H1 (cell line): Measurements from ENCODE around the gene SLC19A1. TPM values are rescaled to one million over a fixed set of nuclear protein-coding genes. Genes with fewer than 3 reads are reported as not detected.
A peak's percentile ranks its signal among the peaks of the same experiment; 100 is the strongest.

Experiments
- CTCF ChIA-PET: fragments of 300-600 bp; sonication (Branson Sonifier 250); formaldehyde crosslinking; loops from one replicate; lab custom pipeline; 2021; ENCODE audit not compliant: partially characterized antibody; lab: Charles Lee
- POLR2A ChIA-PET: fragments of 300-600 bp; sonication (Branson Sonifier 250); formaldehyde crosslinking; loops from one replicate; lab custom pipeline; 2021; ENCODE audit warnings: inconsistent platforms; ENCODE audit not compliant: partially characterized antibody; lab: Charles Lee
- DNase-seq, 2 experiments: peaks; one replicate each; pipeline versions ENCODE4 v3.0.0 to v3.0.0-alpha.2; 2010 to 2022; ENCODE audit warnings: low spot score in 2 of 2, low read depth in 1 of 2, mixed read lengths in 1 of 2
- FAIRE-seq: peaks from 2 replicates; lab custom pipeline; 2011; peaks lifted over from hg19 to GRCh38; lab: Jason Lieb, UNC
- H2AFZ ChIP-seq: 2 replicates; pipeline ENCODE4 v1.8.1; 2012; ENCODE audit warnings: low read length, inconsistent platforms
- H2AK5ac ChIP-seq: 2 replicates; pipeline ENCODE4 v1.6.1; 2013; ENCODE audit warnings: low read depth, low read length
- H2BK120ac ChIP-seq: replicated peaks from 2 replicates; pipeline ENCODE3; 2013; ENCODE audit warnings: low read depth, low read length, inconsistent platforms
- H2BK12ac ChIP-seq: 2 replicates; pipeline ENCODE4 v1.6.1; 2013; ENCODE audit warnings: low read depth, low read length
- H2BK15ac ChIP-seq: 2 replicates; pipeline ENCODE4 v1.6.1; 2013; ENCODE audit warnings: low read length
- H2BK20ac ChIP-seq: 2 replicates; pipeline ENCODE4 v1.6.1; 2013; ENCODE audit warnings: low read length
- H2BK5ac ChIP-seq: 2 replicates; pipeline ENCODE4 v1.6.1; 2013; ENCODE audit warnings: low read depth, low read length
- H3K14ac ChIP-seq: 2 replicates; pipeline ENCODE4 v1.6.1; 2013; ENCODE audit warnings: inconsistent platforms; ENCODE audit not compliant: insufficient read length
- H3K18ac ChIP-seq: 2 replicates; pipeline ENCODE4 v1.6.1; 2013; ENCODE audit warnings: low read length; ENCODE audit errors: extremely low read depth
- H3K23ac ChIP-seq: 2 replicates; pipeline ENCODE4 v1.6.1; 2013; ENCODE audit warnings: inconsistent platforms; ENCODE audit not compliant: insufficient read length
- H3K23me2 ChIP-seq: 2 replicates; pipeline ENCODE4 v1.6.1; 2013; ENCODE audit warnings: low read depth, low read length
- H3K27ac ChIP-seq: 2 replicates; pipeline ENCODE4 v1.6.1; 2011; ENCODE audit warnings: low read depth, low read length, inconsistent platforms
- H3K27me3 ChIP-seq, 4 experiments: replicated peaks in 1 of 4; 1 replicate in 1 of 4; 2 replicates in 3 of 4; pipeline versions ENCODE4 v1.6.1 to v1.8.1; 2011 to 2013; ENCODE audit warnings: low read length in 3 of 4, mild to moderate bottlenecking in 3 of 4, inconsistent platforms in 2 of 4, mixed read lengths in 2 of 4, moderate library complexity in 1 of 4; ENCODE audit not compliant: control insufficient read depth in 3 of 4, insufficient read depth in 3 of 4; ENCODE audit errors: extremely low read depth in 1 of 4
- H3K36me3 ChIP-seq, 4 experiments: 2 replicates each; pipeline versions ENCODE4 v1.6.1 to v1.8.1; 2011 to 2013; ENCODE audit warnings: mild to moderate bottlenecking in 4 of 4, low read length in 3 of 4, moderate library complexity in 2 of 4, control low read depth in 1 of 4, inconsistent platforms in 1 of 4; ENCODE audit not compliant: insufficient read depth in 4 of 4, control insufficient read depth in 2 of 4
- H3K4ac ChIP-seq: replicated peaks from 2 replicates; pipeline ENCODE3; 2013; ENCODE audit warnings: low read length, low read depth, mixed read lengths, inconsistent platforms; ENCODE audit not compliant: insufficient read length
- H3K4me1 ChIP-seq, 4 experiments: replicated peaks in 1 of 4; 1 replicate in 1 of 4; 2 replicates in 3 of 4; pipeline versions ENCODE4 v1.6.1 to v1.8.1; 2011 to 2013; ENCODE audit warnings: low read length in 3 of 4, inconsistent platforms in 2 of 4, mixed read lengths in 1 of 4; ENCODE audit not compliant: insufficient read depth in 4 of 4, control insufficient read depth in 3 of 4
- H3K4me2 ChIP-seq, 2 experiments: 2 replicates each; pipeline versions ENCODE4 v1.6.1 to v1.8.1; 2011 to 2013; ENCODE audit warnings: low read depth in 2 of 2, low read length in 2 of 2, control low read depth in 1 of 2, inconsistent platforms in 1 of 2, mild to moderate bottlenecking in 1 of 2; ENCODE audit not compliant: insufficient read depth in 1 of 2
- H3K4me3 ChIP-seq, 4 experiments: fragments of 200-600, 300-600 bp in 1 of 4; sonication (generic), shearing (Covaris generic), sonication (Bioruptor Twin) in 1 of 4; 2 replicates each; pipeline versions ENCODE4 v1.5.1 to v1.8.1; 2011 to 2016; ENCODE audit warnings: low read length in 4 of 4, low read depth in 3 of 4, control low read depth in 2 of 4, inconsistent platforms in 2 of 4, mild to moderate bottlenecking in 2 of 4, mixed read lengths in 1 of 4, moderate library complexity in 1 of 4; ENCODE audit not compliant: insufficient read depth in 2 of 4; ENCODE audit errors: extremely low read depth in 1 of 4
- H3K56ac ChIP-seq: replicated peaks from 2 replicates; pipeline ENCODE3; 2013; ENCODE audit warnings: low read depth, mild to moderate bottlenecking, mixed read lengths, low read length, inconsistent platforms; ENCODE audit not compliant: insufficient read length
- H3K79me1 ChIP-seq: 2 replicates; pipeline ENCODE4 v1.6.1; 2013; ENCODE audit warnings: low read depth, low read length, control low read depth
- H3K79me2 ChIP-seq, 2 experiments: 2 replicates each; pipeline versions ENCODE4 v1.6.1 to v1.8.1; 2012 to 2013; ENCODE audit warnings: low read length in 2 of 2, mild to moderate bottlenecking in 2 of 2, inconsistent platforms in 1 of 2; ENCODE audit not compliant: insufficient read depth in 2 of 2, control insufficient read depth in 1 of 2
- H3K9ac ChIP-seq, 4 experiments: replicated peaks in 1 of 4; 1 replicate in 1 of 4; 2 replicates in 3 of 4; pipeline versions ENCODE4 v1.6.1 to v1.8.1; 2011 to 2013; ENCODE audit warnings: low read depth in 3 of 4, low read length in 3 of 4, control low read depth in 2 of 4, mild to moderate bottlenecking in 2 of 4, moderate library complexity in 2 of 4, inconsistent platforms in 1 of 4; ENCODE audit errors: extremely low read depth in 1 of 4
- H3K9me3 ChIP-seq, 2 experiments: 2 replicates each; pipeline versions ENCODE4 v1.6.1 to v1.8.1; 2012 to 2013; ENCODE audit warnings: mild to moderate bottlenecking in 2 of 2, moderate library complexity in 2 of 2, control low read depth in 1 of 2, inconsistent platforms in 1 of 2, low read depth in 1 of 2, low read length in 1 of 2, mixed read lengths in 1 of 2; ENCODE audit not compliant: insufficient read depth in 2 of 2
- H4K20me1 ChIP-seq, 2 experiments: replicated peaks in 1 of 2; 2 replicates each; pipeline versions ENCODE3 to v1.8.1; 2011 to 2013; ENCODE audit warnings: inconsistent platforms in 2 of 2, low read length in 2 of 2, mild to moderate bottlenecking in 1 of 2; ENCODE audit not compliant: insufficient read depth in 2 of 2, control insufficient read depth in 1 of 2
- H4K5ac ChIP-seq: 2 replicates; pipeline ENCODE4 v1.6.1; 2013; ENCODE audit warnings: low read length, low read depth, mixed read lengths, inconsistent platforms; ENCODE audit not compliant: insufficient read length
- H4K8ac ChIP-seq: 2 replicates; pipeline ENCODE4 v1.8.0; 2013; ENCODE audit warnings: mild to moderate bottlenecking, moderate library complexity, low read length, inconsistent platforms; ENCODE audit not compliant: insufficient read depth; ENCODE audit errors: extremely low read depth
- H4K91ac ChIP-seq: replicated peaks from 2 replicates; pipeline ENCODE3; 2013; ENCODE audit warnings: low read length, mixed read lengths, inconsistent platforms; ENCODE audit not compliant: insufficient read length
- BRCA1 ChIP-seq: IDR thresholded peaks from 2 replicates; pipeline ENCODE4 v1.6.1; 2012; ENCODE audit warnings: low read depth, low read length, improper control_type of control experiment
- CEBPB ChIP-seq: IDR thresholded peaks from 2 replicates; pipeline ENCODE4 v1.6.1; 2012; ENCODE audit warnings: low read depth, low read length
- CREB1 ChIP-seq: IDR thresholded peaks from 2 replicates; pipeline ENCODE4 v1.6.1; 2012; ENCODE audit warnings: inconsistent platforms
- KDM1A ChIP-seq: fragments of 200-600, 300-600 bp; sonication (generic); IDR thresholded peaks from 2 replicates; pipeline ENCODE4 v1.7.1; 2016; ENCODE audit warnings: mild to moderate bottlenecking, low read length, borderline replicate concordance
- MAX ChIP-seq: IDR thresholded peaks from 2 replicates; pipeline ENCODE4 v1.6.1; 2012; ENCODE audit warnings: inconsistent platforms
- PHF8 ChIP-seq: fragments of 200-600 bp; sonication (generic); conservative IDR thresholded peaks from 2 replicates; pipeline ENCODE4 v1.7.1; 2012; ENCODE audit warnings: low read depth, mild to moderate bottlenecking, inconsistent platforms, low read length, moderate library complexity
- POLR2A ChIP-seq, 2 experiments: IDR thresholded peaks; 1 replicate in 1 of 2; 2 replicates in 1 of 2; pipeline ENCODE4 v1.6.1; 2011; ENCODE audit warnings: low read depth in 2 of 2, low read length in 2 of 2, mild to moderate bottlenecking in 2 of 2; ENCODE audit errors: control extremely low read depth in 1 of 2
- RBBP5 ChIP-seq: IDR thresholded peaks from 2 replicates; pipeline ENCODE4 v1.7.1; 2012; ENCODE audit warnings: low read depth, mild to moderate bottlenecking, inconsistent platforms, low read length, moderate library complexity, borderline replicate concordance
- SIRT6 ChIP-seq: IDR thresholded peaks from one replicate; pipeline ENCODE4 v1.7.1; 2012; ENCODE audit warnings: low read length, inconsistent platforms
- SP2 ChIP-seq: IDR thresholded peaks from 2 replicates; pipeline ENCODE4 v1.6.1; 2012; ENCODE audit warnings: mild to moderate bottlenecking, low read length, inconsistent platforms
- SRF ChIP-seq: IDR thresholded peaks from 2 replicates; pipeline ENCODE4 v1.6.1; 2011; ENCODE audit warnings: mild to moderate bottlenecking, low read depth, low read length, moderate library complexity
- TBP ChIP-seq: IDR thresholded peaks from 2 replicates; pipeline ENCODE4 v1.6.1; 2011; ENCODE audit warnings: low read depth, low read length, improper control_type of control experiment
- TEAD4 ChIP-seq: IDR thresholded peaks from 2 replicates; pipeline ENCODE4 v1.6.1; 2012; ENCODE audit warnings: low read depth, low read length, inconsistent platforms, mixed read lengths
- YY1 ChIP-seq: IDR thresholded peaks from 2 replicates; pipeline ENCODE4 v1.6.1; 2011; ENCODE audit warnings: low read depth, mild to moderate bottlenecking, low read length
- WGBS, 2 experiments: shearing (Covaris generic) in 1 of 2; methylation state at CpG; one replicate each; pipeline versions ENCODE4 v1.1.6 to v1.1.7; 2013 to 2015; ENCODE audit warnings: low lambda C conversion rate in 2 of 2, mixed read lengths in 2 of 2, inconsistent platforms in 1 of 2, low coverage in 1 of 2, missing lambda C conversion rate in 1 of 2; ENCODE audit not compliant: insufficient replicate concordance in 2 of 2, insufficient coverage in 1 of 2, insufficient read length in 1 of 2; ENCODE audit errors: extremely low coverage in 1 of 2, missing lambda C conversion rate in 1 of 2; 5-methylcytosine and 5-hydroxymethylcytosine counted together
- polyA plus RNA-seq, 7 experiments: library from polyadenylated mRNA; depleted of rRNA in 3 of 7; stranded (reverse) in 5 of 7; unstranded in 2 of 7; fragments of >200 nt in 5 of 7; fragments of 200-250 nt in 2 of 7; gene quantifications; 1 replicate in 5 of 7; 2 replicates in 1 of 7; 4 replicates in 1 of 7; pipeline versions ENCODE4 v1.2.1 to v1.2.3, GENCODE V29; 2011 to 2013; ENCODE audit warnings: missing spikeins in 2 of 7, mixed read lengths in 2 of 7
- total RNA-seq: library from RNA; stranded (reverse); fragmentation: NEBNext Ultra II Directional; extraction: Animal tissue kit (Norgen Biotek cat#: 25700); gene quantifications from 2 replicates; pipeline ENCODE4 v1.2.1, GENCODE V29; 2021

The SLC19A1 gene
- total and polyA plus RNA-seq, 2 of the 8 experiments (the other 6 are each of a cell fraction or from before 2014, with no cell fraction given) = 31.6 to 43.8 TPM

DNA sequence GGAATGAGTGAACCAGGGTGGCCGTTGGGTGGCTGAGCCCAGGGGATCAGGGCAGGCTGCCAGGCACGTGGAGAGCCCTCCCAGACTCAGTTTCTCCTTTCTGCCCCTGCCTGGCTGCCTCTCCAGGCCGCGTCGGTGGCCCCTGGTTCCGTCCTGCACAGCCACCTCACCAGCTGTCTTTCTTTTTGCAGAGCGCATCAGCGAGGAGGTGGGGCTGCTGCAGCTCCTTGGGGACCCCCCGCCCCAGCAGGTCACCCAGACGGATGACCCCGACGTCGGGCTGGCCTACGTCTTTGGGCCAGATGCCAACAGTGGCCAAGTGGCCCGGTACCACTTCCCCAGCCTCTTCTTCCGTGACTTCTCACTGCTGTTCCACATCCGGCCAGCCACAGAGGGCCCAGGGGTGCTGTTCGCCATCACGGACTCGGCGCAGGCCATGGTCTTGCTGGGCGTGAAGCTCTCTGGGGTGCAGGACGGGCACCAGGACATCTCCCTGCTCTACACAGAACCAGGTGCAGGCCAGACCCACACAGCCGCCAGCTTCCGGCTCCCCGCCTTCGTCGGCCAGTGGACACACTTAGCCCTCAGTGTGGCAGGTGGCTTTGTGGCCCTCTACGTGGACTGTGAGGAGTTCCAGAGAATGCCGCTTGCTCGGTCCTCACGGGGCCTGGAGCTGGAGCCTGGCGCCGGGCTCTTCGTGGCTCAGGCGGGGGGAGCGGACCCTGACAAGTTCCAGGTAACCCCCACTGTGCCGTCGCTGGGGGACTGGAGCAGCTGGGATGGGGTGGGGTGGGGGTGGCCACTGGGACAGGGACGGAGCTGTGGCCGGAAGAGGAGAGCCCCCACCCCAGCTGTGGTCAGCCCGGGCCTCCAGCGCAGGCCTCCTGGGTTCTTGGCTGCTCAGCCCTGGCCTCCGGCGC, 73.9 kb downstream of the SLC19A1 start:
- DNase-seq (no peak), FAIRE-seq (no peak)
- H3K18ac ChIP-seq = no peak overlapping the region
- TF ChIP-seq SP2 = no peak
- no peak for TF ChIP-seq CEBPB
- TF ChIP-seq BRCA1 = no peak
- no peak for TF ChIP-seq TEAD4
- no peak for TF ChIP-seq SRF
- no peak for TF ChIP-seq POLR2A (IDR thresholded peaks at IDR 0.05; ENCODE audit: control extremely low read depth in 1 of 2, low read depth in 2 of 2, low read length in 2 of 2)
- no peak for TF ChIP-seq YY1
- no peak for TF ChIP-seq SIRT6
- TF ChIP-seq RBBP5 = no peak
- no peak for TF ChIP-seq TBP
- TF ChIP-seq CREB1 = no peak
- TF ChIP-seq KDM1A = no peak
- no peak for TF ChIP-seq PHF8
- TF ChIP-seq MAX = no peak

More for the DNA sequence above, 73.9 kb downstream of the SLC19A1 start:
- Histone ChIP-seq H3K36me3 (peaks cover 0 to 19% (median 2%) of the 10 kb centered on the region in 4 experiments; a peak in 6 of 8 replicates), H2AFZ (no peak overlapping the region), H3K27me3 (no peaks in the 10 kb centered on the region), H4K91ac (no peak overlapping the region), H3K79me1 (peaks cover 14% of the 10 kb centered on the region), H3K27ac (no peak overlapping the region), H2BK15ac (no peak overlapping the region), H4K20me1 (peaks cover 21 to 26% of the 10 kb centered on the region in 2 experiments), H3K4me2 (no peak overlapping the region), H3K4ac (no peak overlapping the region), H3K79me2 (peaks cover 0 to 74% of the 10 kb centered on the region in 2 experiments; a peak in 2 of 4 replicates), H3K4me1 (no peaks in the 10 kb centered on the region; a peak in 1 of 7 replicates), H3K23me2 (no peaks in the 10 kb centered on the region), H2BK120ac (no peak overlapping the region), H3K23ac (no peak overlapping the region), H2BK5ac (no peak overlapping the region), H2AK5ac (no peak overlapping the region), H3K14ac (no peak overlapping the region), H3K9me3 (no peaks in the 10 kb centered on the region), H3K56ac (no peak overlapping the region), H2BK20ac (no peak overlapping the region), H2BK12ac (no peak overlapping the region), H3K9ac (no peak overlapping the region), H4K5ac (no peak overlapping the region), H4K8ac (peak overlapping the region; percentile 46; the same call in 1 of the 2 replicates), H3K4me3 (no peak overlapping the region)
- ChIA-PET CTCF (interaction anchor here (1.0 to 1.7 kb wide), 3 partner anchors 15 to 112 kb away, joined by 3 to 7 read pairs (median 3); no protein-coding TSS in a partner anchor), POLR2A (interaction anchor here (1.5 kb wide), 1 partner anchor 55 kb away, joined by 3 read pairs; no protein-coding TSS in a partner anchor)
- 95% methylated on average over 39 of the region's 45 CpGs; no CpG with 5 or more reads in 1 of the 2 experiments for WGBS, 2 experiments
